Keratinocyte (primary cell): Measurements from ENCODE around the gene SUN2. TPM values are rescaled to one million over a fixed set of nuclear protein-coding genes. Genes with fewer than 3 reads are reported as not detected.

Experiments
- DNase-seq: peaks from one replicate; pipeline ENCODE4 v3.0.0-alpha.2; 2011; ENCODE audit warnings: low read depth, missing footprints, low spot score
- FAIRE-seq: peaks from 2 replicates; lab custom pipeline; 2011; peaks lifted over from hg19 to GRCh38; lab: Jason Lieb, UNC
- H2AFZ ChIP-seq: 2 replicates; pipeline ENCODE4 v1.6.0; 2012; ENCODE audit warnings: low read length, control low read depth, inconsistent platforms; ENCODE audit not compliant: control insufficient read depth
- H3K27ac ChIP-seq: 2 replicates; pipeline ENCODE4 v1.5.1; 2011; ENCODE audit warnings: low read length; ENCODE audit not compliant: control insufficient read depth, insufficient read depth
- H3K27me3 ChIP-seq: 3 replicates; pipeline ENCODE4 v1.6.0; 2011; ENCODE audit warnings: low read length; ENCODE audit not compliant: control insufficient read depth, insufficient read depth; ENCODE audit errors: extremely low read depth
- H3K36me3 ChIP-seq, 2 experiments: 2 replicates in 1 of 2; 3 replicates in 1 of 2; pipeline ENCODE4 v1.5.1; 2011; ENCODE audit warnings: low read length in 2 of 2, mild to moderate bottlenecking in 1 of 2; ENCODE audit not compliant: control insufficient read depth in 2 of 2, insufficient read depth in 2 of 2; ENCODE audit errors: extremely low read depth in 1 of 2
- H3K4me1 ChIP-seq: 3 replicates; pipeline ENCODE4 v1.5.1; 2011; ENCODE audit warnings: low read length; ENCODE audit not compliant: control insufficient read depth, insufficient read depth; ENCODE audit errors: extremely low read depth
- H3K4me2 ChIP-seq: 3 replicates; pipeline ENCODE4 v1.6.0; 2011; ENCODE audit warnings: low read depth, low read length; ENCODE audit not compliant: control insufficient read depth, insufficient read depth; ENCODE audit errors: extremely low read depth
- H3K4me3 ChIP-seq, 3 experiments: fragments of 200-600 bp in 1 of 3; sonication (generic) in 1 of 3; 2 replicates in 2 of 3; 3 replicates in 1 of 3; pipeline ENCODE4 v1.5.1; 2011 to 2016; ENCODE audit warnings: low read length in 3 of 3, mild to moderate bottlenecking in 3 of 3, control low read depth in 2 of 3, inconsistent platforms in 1 of 3, low read depth in 1 of 3, mixed read lengths in 1 of 3, mixed run types in 1 of 3, moderate library complexity in 1 of 3; ENCODE audit not compliant: control insufficient read depth in 2 of 3, insufficient read depth in 2 of 3; ENCODE audit errors: extremely low read depth in 1 of 3
- H3K79me2 ChIP-seq: 2 replicates; pipeline ENCODE4 v1.6.0; 2012; ENCODE audit warnings: low read length; ENCODE audit not compliant: control insufficient read depth, insufficient read depth
- H3K9ac ChIP-seq: 3 replicates; pipeline ENCODE4 v1.6.0; 2011; ENCODE audit warnings: low read length; ENCODE audit not compliant: control insufficient read depth, insufficient read depth; ENCODE audit errors: extremely low read depth
- H3K9me1 ChIP-seq: 3 replicates; pipeline ENCODE4 v1.6.0; 2011; ENCODE audit warnings: low read length; ENCODE audit not compliant: control insufficient read depth, insufficient read depth; ENCODE audit errors: extremely low read depth
- H3K9me3 ChIP-seq: 2 replicates; pipeline ENCODE4 v1.5.1; 2012; ENCODE audit warnings: low read depth, low read length; ENCODE audit not compliant: control insufficient read depth
- H4K20me1 ChIP-seq: 3 replicates; pipeline ENCODE4 v1.6.0; 2011; ENCODE audit warnings: low read length; ENCODE audit not compliant: control insufficient read depth, insufficient read depth; ENCODE audit errors: extremely low read depth
- EZH2 ChIP-seq: IDR thresholded peaks from one replicate; pipeline ENCODE4 v1.6.1; 2012; ENCODE audit warnings: inconsistent platforms, mild to moderate bottlenecking, low read length, moderate library complexity
- dilution Hi-C: fragments of 300-500 bp; cut with MboI; formaldehyde crosslinking; loops from one replicate; pipeline ENCODE4 v1.7.0; 2020; ENCODE audit warnings: low sequenced_read_pairs; ENCODE audit not compliant: extremely low pct_ligation_motif_present
- polyA plus RNA-seq, 5 experiments: library from polyadenylated mRNA; depleted of rRNA in 3 of 5; stranded (reverse) in 3 of 5; stranded (forward) in 1 of 5; unstranded in 1 of 5; fragments of >200 nt; gene quantifications; 1 replicate in 1 of 5; 2 replicates in 3 of 5; 3 replicates in 1 of 5; pipeline versions ENCODE4 v1.2.1 to v1.2.3, GENCODE V29; 2011 to 2012; ENCODE audit warnings: missing spikeins in 2 of 5, low read depth in 1 of 5, low replicate concordance in 1 of 5
- TF ChIP-seq, protein P1 (sequence below), 3 experiments: IDR thresholded peaks in 1 of 3; conservative IDR thresholded peaks in 1 of 3; optimal IDR thresholded peaks in 1 of 3; 2 replicates in 2 of 3; 3 replicates in 1 of 3; pipeline versions ENCODE3 to v1.5.1; 2011; ENCODE audit warnings: low read length in 3 of 3, mild to moderate bottlenecking in 3 of 3, moderate library complexity in 2 of 3, control low read depth in 1 of 3, inconsistent platforms in 1 of 3; ENCODE audit not compliant: insufficient read depth in 2 of 3; ENCODE audit errors: extremely low read depth in 1 of 3

SUN2 gene
- polyA plus RNA-seq, 1 donor (not counting 4 experiments of a cell fraction or from before 2014, with no cell fraction given): 15.9 TPM

DNA sequence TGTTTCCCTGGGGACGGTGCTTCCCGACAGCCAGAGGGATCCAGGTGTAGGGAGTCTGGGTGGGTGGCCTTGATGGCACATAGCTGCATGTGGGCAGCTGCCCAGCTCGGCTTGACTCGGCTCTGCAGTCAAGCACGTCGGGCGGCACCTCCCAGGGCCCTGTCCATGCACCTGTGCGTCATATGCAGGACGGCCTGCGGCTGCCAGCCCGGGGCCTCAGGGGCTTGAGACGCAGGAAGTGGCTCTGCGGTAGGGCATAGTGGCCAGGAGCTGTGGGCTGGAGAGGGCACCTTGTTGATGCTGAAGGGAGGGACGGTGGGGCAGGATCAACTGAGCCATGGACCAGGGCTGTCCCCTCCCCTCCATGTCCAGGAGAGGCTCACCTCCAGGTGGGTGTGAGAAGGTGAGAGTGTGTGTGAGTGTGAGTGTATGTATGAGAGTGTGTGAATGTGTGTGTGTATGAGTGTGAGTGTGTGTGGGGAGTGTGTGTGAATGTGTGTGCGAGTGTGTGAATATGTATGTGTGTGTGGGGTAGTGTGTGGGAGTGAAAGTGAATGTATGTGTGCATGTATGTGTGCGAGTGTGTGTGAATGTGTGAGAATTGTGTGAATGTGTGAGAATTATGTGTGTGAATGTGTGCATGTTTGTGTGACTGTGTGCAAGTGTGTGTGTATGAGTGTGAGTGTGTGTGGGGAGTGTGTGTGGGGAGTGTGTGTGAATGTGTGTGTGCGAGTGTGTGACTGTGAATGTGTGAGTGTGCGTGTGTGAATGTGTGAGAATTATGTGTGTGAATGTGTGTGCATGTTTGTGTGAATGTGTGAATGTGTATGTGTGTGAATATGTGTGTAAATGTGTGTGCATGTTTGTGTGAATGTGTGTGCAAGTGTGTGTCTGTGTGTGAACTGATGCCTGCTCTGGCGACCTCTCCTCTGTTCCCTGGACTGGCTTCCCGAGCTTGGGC lies 5.7 kb upstream of the SUN2 start:
- Histone ChIP-seq H3K4me3 (no peak overlapping the region), H3K4me2 (no peak overlapping the region), H3K79me2 (no peaks in the 10 kb centered on the region), H3K9ac (no peak overlapping the region), H3K4me1 (peaks cover 4% of the 10 kb centered on the region), H3K36me3 (no peaks in the 10 kb centered on the region), H3K27ac (no peak overlapping the region), H3K9me1 (no peaks in the 10 kb centered on the region), H3K27me3 (peaks cover 3% of the 10 kb centered on the region), H3K9me3 (no peaks in the 10 kb centered on the region), H2AFZ (no peak overlapping the region), H4K20me1 (peaks cover 4% of the 10 kb centered on the region)
- FAIRE-seq (peak; percentile 52), DNase-seq (no peak)
- dilution Hi-C loops: no loop called here
- TF ChIP-seq, protein P1, sequence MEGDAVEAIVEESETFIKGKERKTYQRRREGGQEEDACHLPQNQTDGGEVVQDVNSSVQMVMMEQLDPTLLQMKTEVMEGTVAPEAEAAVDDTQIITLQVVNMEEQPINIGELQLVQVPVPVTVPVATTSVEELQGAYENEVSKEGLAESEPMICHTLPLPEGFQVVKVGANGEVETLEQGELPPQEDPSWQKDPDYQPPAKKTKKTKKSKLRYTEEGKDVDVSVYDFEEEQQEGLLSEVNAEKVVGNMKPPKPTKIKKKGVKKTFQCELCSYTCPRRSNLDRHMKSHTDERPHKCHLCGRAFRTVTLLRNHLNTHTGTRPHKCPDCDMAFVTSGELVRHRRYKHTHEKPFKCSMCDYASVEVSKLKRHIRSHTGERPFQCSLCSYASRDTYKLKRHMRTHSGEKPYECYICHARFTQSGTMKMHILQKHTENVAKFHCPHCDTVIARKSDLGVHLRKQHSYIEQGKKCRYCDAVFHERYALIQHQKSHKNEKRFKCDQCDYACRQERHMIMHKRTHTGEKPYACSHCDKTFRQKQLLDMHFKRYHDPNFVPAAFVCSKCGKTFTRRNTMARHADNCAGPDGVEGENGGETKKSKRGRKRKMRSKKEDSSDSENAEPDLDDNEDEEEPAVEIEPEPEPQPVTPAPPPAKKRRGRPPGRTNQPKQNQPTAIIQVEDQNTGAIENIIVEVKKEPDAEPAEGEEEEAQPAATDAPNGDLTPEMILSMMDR (optimal IDR thresholded peaks at IDR 0.05 in 1 of 3, IDR thresholded peaks at IDR 0.05 in 1 of 3, conservative IDR thresholded peaks at IDR 0.05 in 1 of 3; ENCODE audit: extremely low read depth in 1 of 3, insufficient read depth in 2 of 3, low read length in 3 of 3): no peak
- no peak for TF ChIP-seq EZH2

DNA sequence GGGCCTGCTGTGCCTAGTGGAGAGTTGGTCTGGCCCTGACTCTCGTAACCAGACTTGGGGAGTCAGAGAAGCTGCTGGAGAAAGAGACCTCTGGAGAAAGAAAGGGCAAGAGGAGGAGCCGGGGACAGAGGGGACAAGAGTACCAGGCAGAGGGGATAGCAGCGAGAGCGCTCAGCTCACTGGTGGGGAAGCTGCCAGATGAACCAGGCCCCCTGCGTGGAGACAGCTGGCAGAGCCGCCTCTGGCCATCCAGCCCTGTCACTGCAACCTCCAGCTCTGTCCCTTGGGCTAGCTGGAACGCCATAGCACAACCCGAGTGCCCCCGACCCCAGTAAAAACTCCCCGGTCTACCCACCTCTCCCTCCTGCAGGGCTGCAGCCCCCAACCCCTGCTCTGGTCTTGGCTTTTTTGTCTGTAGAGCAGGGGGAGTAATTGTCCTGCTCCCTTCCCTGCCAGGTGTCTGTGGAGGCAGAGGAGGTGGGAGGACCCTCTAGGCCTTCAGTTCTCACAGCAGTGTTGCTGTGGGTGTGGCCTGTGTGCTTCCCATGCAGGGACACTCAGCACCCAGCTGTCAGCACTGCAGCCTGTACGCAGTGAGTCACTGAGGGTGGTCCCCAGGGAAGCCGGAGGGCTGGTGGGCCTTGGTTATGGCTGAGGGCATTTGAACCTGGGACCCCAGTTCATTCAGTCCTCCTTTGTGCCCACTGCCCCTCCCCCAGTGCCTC lies 4.8 kb upstream of the SUN2 start:
- Histone ChIP-seq H3K36me3 (no peaks in the 10 kb centered on the region), H3K9me1 (no peaks in the 10 kb centered on the region), H3K9ac (no peak overlapping the region), H3K79me2 (no peaks in the 10 kb centered on the region), H3K4me1 (peaks cover 8% of the 10 kb centered on the region), H3K9me3 (no peaks in the 10 kb centered on the region), H3K4me2 (no peak overlapping the region), H2AFZ (no peak overlapping the region), H3K27me3 (peaks cover 3% of the 10 kb centered on the region), H3K4me3 (no peak overlapping the region), H4K20me1 (no peaks in the 10 kb centered on the region), H3K27ac (no peak overlapping the region)
- dilution Hi-C loops: no loop called here
- no peak for TF ChIP-seq EZH2
- TF ChIP-seq, protein P1 (optimal IDR thresholded peaks at IDR 0.05 in 1 of 3, IDR thresholded peaks at IDR 0.05 in 1 of 3, conservative IDR thresholded peaks at IDR 0.05 in 1 of 3; ENCODE audit: extremely low read depth in 1 of 3, insufficient read depth in 2 of 3, low read length in 3 of 3): no peak
- FAIRE-seq: no peak
- no peak for DNase-seq
